ENCODE measurements around the gene RAI1.

Gene RAI1

GRCh38 chr17:17792551-17793377, 111.5 kb downstream of the RAI1 start:
- peaks cover 21% of the 10 kb centered on the region for H3K36me3 ChIP-seq (ENCODE audit: control insufficient read depth, insufficient read depth, low read length)
- DNase-seq (ENCODE audit: extremely low read depth, insufficient read length): no peak
- TF ChIP-seq CTCF (IDR thresholded peaks at IDR 0.05; ENCODE audit: insufficient read depth, low read length, poor library complexity, severe bottlenecking): no peak
- no peaks in the 10 kb centered on the region for H3K27me3 ChIP-seq (replicated peaks; ENCODE audit: control insufficient read depth, insufficient read depth, low read length)
- no peak overlapping the region for H3K4me3 ChIP-seq (replicated peaks; ENCODE audit: low read depth, low read length)

- no peak for TF ChIP-seq CTCF (IDR thresholded peaks at IDR 0.05; ENCODE audit: insufficient read depth, low read length, poor library complexity, severe bottlenecking)
- Histone ChIP-seq H3K36me3 (ENCODE audit: control insufficient read depth, insufficient read depth, low read length) (peaks cover 22% of the 10 kb centered on the region), H3K27me3 (replicated peaks; ENCODE audit: control insufficient read depth, insufficient read depth, low read length) (no peaks in the 10 kb centered on the region), H3K4me3 (replicated peaks; ENCODE audit: low read depth, low read length) (no peak overlapping the region)
- no peak for DNase-seq (ENCODE audit: extremely low read depth, insufficient read length)
These were observed 112.3 kb downstream of the RAI1 start for GRCh38 chr17:17793378-17794214.

DNA sequence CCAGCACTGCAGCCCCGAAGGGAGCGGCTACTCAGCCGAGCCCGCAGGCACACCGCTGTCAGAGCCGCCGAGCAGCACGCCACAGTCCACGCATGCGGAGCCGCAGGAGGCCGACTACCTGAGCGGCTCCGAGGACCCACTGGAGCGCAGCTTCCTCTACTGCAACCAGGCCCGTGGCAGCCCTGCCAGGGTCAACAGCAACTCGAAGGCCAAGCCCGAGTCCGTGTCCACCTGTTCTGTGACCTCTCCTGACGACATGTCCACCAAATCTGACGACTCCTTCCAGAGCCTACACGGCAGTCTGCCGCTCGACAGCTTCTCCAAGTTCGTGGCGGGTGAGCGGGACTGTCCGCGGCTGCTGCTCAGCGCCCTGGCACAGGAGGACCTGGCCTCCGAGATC, 113.1 kb downstream of the RAI1 start:
- Histone ChIP-seq H3K36me3 (ENCODE audit: control insufficient read depth, insufficient read depth, low read length) (peaks cover 22% of the 10 kb centered on the region), H3K4me3 (replicated peaks; ENCODE audit: low read depth, low read length) (no peak overlapping the region), H3K27me3 (replicated peaks; ENCODE audit: control insufficient read depth, insufficient read depth, low read length) (no peaks in the 10 kb centered on the region)
- TF ChIP-seq CTCF (IDR thresholded peaks at IDR 0.05; ENCODE audit: insufficient read depth, low read length, poor library complexity, severe bottlenecking): no peak
- DNase-seq (ENCODE audit: extremely low read depth, insufficient read length): no peak

- Histone ChIP-seq H3K27me3 (replicated peaks; ENCODE audit: control insufficient read depth, insufficient read depth, low read length) (no peaks in the 10 kb centered on the region), H3K4me3 (replicated peaks; ENCODE audit: low read depth, low read length) (no peak overlapping the region), H3K36me3 (ENCODE audit: control insufficient read depth, insufficient read depth, low read length) (peaks cover 22% of the 10 kb centered on the region)
- no peak for TF ChIP-seq CTCF (IDR thresholded peaks at IDR 0.05; ENCODE audit: insufficient read depth, low read length, poor library complexity, severe bottlenecking)
- DNase-seq (ENCODE audit: extremely low read depth, insufficient read length): no peak
These were observed 114.0 kb downstream of the RAI1 start for GRCh38 chr17:17795296-17795695.

DNA sequence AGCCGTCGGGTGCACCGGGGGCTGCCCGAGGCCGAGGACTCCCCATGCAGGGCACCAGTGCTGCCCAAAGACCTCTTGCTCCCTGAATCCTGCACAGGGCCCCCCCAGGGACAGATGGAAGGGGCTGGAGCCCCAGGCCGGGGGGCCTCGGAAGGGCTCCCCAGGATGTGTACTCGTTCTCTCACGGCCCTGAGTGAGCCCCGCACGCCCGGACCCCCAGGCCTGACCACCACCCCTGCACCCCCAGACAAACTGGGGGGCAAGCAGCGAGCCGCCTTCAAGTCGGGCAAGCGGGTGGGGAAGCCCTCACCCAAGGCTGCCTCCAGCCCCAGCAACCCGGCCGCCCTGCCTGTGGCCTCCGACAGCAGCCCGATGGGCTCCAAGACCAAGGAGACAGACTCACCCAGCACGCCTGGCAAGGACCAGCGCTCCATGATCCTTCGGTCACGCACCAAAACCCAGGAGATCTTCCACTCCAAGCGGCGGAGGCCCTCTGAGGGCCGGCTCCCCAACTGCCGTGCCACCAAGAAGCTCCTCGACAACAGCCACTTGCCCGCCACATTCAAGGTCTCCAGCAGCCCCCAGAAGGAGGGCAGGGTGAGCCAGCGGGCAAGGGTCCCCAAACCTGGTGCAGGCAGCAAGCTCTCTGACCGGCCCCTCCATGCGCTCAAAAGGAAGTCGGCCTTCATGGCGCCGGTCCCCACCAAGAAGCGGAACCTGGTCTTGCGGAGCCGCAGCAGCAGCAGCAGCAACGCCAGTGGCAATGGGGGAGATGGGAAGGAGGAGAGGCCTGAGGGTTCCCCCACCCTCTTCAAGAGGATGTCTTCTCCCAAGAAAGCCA, 114.9 kb downstream of the RAI1 start:
- TF ChIP-seq CTCF (IDR thresholded peaks at IDR 0.05; ENCODE audit: insufficient read depth, low read length, poor library complexity, severe bottlenecking): no peak
- no peaks in the 10 kb centered on the region for H3K27me3 ChIP-seq (replicated peaks; ENCODE audit: control insufficient read depth, insufficient read depth, low read length)
- H3K4me3 ChIP-seq (replicated peaks; ENCODE audit: low read depth, low read length): no peak overlapping the region
- H3K36me3 ChIP-seq (ENCODE audit: control insufficient read depth, insufficient read depth, low read length): peaks cover 24% of the 10 kb centered on the region
- DNase-seq (ENCODE audit: extremely low read depth, insufficient read length): no peak
